ENCODE data around the gene ATOSA.

DNA sequence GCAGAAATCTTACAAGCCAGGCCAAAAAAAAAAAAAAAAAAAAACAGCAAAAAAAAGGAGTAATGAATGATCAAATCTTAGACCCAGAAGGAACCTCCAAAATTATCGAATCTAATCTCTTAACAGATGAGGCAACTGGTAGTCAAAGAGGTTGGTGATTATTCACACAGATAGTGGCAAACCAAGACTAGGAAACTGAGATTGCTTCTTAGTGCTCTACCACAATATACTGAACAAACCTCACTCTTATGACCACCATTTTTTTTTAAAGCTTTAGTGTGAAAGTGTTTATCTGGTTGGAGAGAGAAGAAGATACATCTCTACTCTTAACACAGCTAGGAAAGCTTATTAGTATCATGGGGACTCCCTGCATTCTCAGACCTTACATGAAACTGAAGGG, 17.3 kb downstream of the ATOSA start:
- TF ChIP-seq, protein P1, sequence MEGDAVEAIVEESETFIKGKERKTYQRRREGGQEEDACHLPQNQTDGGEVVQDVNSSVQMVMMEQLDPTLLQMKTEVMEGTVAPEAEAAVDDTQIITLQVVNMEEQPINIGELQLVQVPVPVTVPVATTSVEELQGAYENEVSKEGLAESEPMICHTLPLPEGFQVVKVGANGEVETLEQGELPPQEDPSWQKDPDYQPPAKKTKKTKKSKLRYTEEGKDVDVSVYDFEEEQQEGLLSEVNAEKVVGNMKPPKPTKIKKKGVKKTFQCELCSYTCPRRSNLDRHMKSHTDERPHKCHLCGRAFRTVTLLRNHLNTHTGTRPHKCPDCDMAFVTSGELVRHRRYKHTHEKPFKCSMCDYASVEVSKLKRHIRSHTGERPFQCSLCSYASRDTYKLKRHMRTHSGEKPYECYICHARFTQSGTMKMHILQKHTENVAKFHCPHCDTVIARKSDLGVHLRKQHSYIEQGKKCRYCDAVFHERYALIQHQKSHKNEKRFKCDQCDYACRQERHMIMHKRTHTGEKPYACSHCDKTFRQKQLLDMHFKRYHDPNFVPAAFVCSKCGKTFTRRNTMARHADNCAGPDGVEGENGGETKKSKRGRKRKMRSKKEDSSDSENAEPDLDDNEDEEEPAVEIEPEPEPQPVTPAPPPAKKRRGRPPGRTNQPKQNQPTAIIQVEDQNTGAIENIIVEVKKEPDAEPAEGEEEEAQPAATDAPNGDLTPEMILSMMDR (conservative IDR thresholded peaks at IDR 0.05; ENCODE audit: low read length), result no peak
- no peak for TF ChIP-seq EZH2phosphoT487 (IDR thresholded peaks at IDR 0.05; ENCODE audit: borderline replicate concordance, low read depth, low read length)

Data from OCI-LY7 (cell line).